ENCODE data around the gene RAET1G.
"Not testable (repeated sequence)": the region's sequence is repeated elsewhere in the genome, so short reads cannot be mapped to it uniquely, and the experiment has no call there.

RAET1G gene

DNA sequence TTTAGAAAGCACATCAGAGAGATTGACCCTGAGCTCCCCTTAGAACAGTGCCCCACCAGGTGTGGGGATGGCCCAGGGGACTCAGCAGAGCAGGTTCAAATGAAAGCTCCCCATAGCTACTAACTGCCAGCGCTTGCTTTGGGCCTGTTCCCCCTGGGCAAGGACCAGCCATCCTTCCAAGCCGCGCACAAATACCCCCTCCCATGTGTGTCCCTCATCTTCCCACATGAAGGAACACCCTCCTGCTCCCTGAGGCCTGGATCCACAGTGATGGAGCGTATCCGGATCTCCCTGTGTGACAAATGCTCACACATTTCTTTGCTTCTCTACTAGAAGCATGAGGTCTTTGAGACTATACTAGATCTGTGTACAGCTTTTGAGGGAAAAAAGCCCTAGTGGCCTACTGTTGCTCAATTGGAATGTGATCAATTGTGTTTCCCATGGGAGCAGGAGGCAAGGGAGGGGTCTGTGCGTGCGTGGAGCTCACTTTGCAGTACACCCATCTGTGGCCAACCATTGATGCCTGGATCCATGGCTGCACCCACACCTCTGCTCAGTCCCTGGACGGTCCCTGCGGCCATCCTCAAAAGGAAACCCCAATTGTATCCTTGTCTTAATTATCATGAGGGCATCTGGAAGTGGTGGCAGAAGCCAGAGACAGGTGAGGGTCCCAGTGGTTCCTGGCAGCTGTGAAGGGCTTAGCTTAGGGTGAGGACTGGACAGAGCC, 1.4 kb upstream of the RAET1G start:
- WGBS (ENCODE audit: extremely low coverage, insufficient coverage, insufficient read length), result no CpG with 5 or more reads among the region's 9 CpGs
- H3K36me3 ChIP-seq (ENCODE audit: control insufficient read depth in 1 of 2, insufficient read depth in 2 of 2, low read length in 2 of 2), result no peaks in the 10 kb centered on the region
- no peak overlapping the region for H3K4me2 ChIP-seq (ENCODE audit: low read length)
- no peak overlapping the region for H2BK120ac ChIP-seq (ENCODE audit: insufficient read depth, low read length, poor library complexity)
- H4K8ac ChIP-seq (ENCODE audit: low read depth, low read length), result no peak overlapping the region
- no peak overlapping the region for H2BK12ac ChIP-seq (ENCODE audit: low read length)
- H4K91ac ChIP-seq (ENCODE audit: low read depth, low read length), result no peak overlapping the region
- H3K27ac ChIP-seq (ENCODE audit: low read depth, low read length), result no peak overlapping the region
- peaks cover 22% of the 10 kb centered on the region for H3K9me3 ChIP-seq (ENCODE audit: insufficient read depth, low read depth, low read length)
- H3K18ac ChIP-seq (ENCODE audit: low read length), result no peak overlapping the region
- no peaks in the 10 kb centered on the region for H3K79me1 ChIP-seq (ENCODE audit: low read length)
- H2AFZ ChIP-seq (ENCODE audit: insufficient read depth, low read length, poor library complexity), result no peak overlapping the region
- no peak overlapping the region for H2AK5ac ChIP-seq (ENCODE audit: low read length)
- no peak overlapping the region for H3K9ac ChIP-seq (ENCODE audit: low read length)
- no peak overlapping the region for H3K23ac ChIP-seq (ENCODE audit: low read length)
- H2BK5ac ChIP-seq (ENCODE audit: low read depth, low read length, poor library complexity), result no peak overlapping the region
- H3K14ac ChIP-seq (ENCODE audit: low read length), result no peak overlapping the region
- peaks cover 4% of the 10 kb centered on the region for H3K79me2 ChIP-seq (ENCODE audit: control insufficient read depth, insufficient read depth, low read length, poor library complexity)
- no peak overlapping the region for H3K4ac ChIP-seq (ENCODE audit: low read depth, low read length)
- no peak overlapping the region for H4K12ac ChIP-seq (ENCODE audit: low read depth, low read length)
- H3K27me3 ChIP-seq (ENCODE audit: insufficient read depth, low read length), result peaks cover 43% of the 10 kb centered on the region
- no peak for DNase-seq
- H3K4me1 ChIP-seq (ENCODE audit: control insufficient read depth in 1 of 2, insufficient read depth in 2 of 2, low read length in 2 of 2), result peaks cover 0 to 12% of the 10 kb centered on the region in 2 experiments
- no peak overlapping the region for H3K4me3 ChIP-seq (ENCODE audit: low read depth, low read length)

DNA sequence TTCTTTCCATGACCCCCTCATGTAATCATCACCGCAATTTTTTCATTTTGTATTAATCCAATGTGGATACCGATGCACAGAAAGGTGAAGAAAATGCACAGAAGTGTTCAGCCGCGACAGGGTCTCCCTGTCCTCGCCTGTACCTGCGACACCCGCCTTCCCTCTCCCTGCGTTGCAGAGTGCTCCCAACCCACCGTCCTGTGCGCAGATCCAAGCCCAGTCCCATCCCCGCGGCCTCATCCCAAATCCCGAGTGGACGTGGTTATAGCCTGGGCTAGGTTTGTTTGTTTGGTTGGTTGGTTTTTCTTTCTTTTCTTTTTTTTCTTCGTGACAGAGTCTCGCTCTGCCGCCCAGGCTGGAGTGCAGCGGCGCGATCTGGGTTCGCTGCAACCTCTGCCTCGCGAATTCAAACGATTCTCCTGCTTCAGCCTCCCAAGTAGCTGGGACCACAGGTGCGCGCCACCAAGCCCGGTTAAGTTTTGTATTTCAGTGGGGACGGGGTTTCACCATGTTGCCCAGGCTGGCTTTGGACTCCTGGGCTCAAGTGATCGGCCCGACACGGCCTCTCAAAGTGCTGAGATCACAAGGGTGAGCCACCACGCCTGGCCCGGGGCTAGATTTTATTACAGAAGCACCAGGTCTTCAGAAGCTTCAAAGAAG, 536 bp upstream of the RAET1G start:
- Histone ChIP-seq H3K14ac (ENCODE audit: low read length) (no peak overlapping the region), H2BK5ac (ENCODE audit: low read depth, low read length, poor library complexity) (no peak overlapping the region), H3K79me2 (ENCODE audit: control insufficient read depth, insufficient read depth, low read length, poor library complexity) (peaks cover 4% of the 10 kb centered on the region), H3K18ac (ENCODE audit: low read length) (no peak overlapping the region), H3K4ac (ENCODE audit: low read depth, low read length) (no peak overlapping the region), H3K79me1 (ENCODE audit: low read length) (no peaks in the 10 kb centered on the region), H3K27me3 (ENCODE audit: insufficient read depth, low read length) (peaks cover 45% of the 10 kb centered on the region), H3K23ac (ENCODE audit: low read length) (no peak overlapping the region), H2AFZ (ENCODE audit: insufficient read depth, low read length, poor library complexity) (no peak overlapping the region), H2BK120ac (ENCODE audit: insufficient read depth, low read length, poor library complexity) (no peak overlapping the region), H3K4me1 (ENCODE audit: control insufficient read depth in 1 of 2, insufficient read depth in 2 of 2, low read length in 2 of 2) (peaks cover 0 to 12% of the 10 kb centered on the region in 2 experiments), H2AK5ac (ENCODE audit: low read length) (no peak overlapping the region), H3K36me3 (ENCODE audit: control insufficient read depth in 1 of 2, insufficient read depth in 2 of 2, low read length in 2 of 2) (no peaks in the 10 kb centered on the region), H3K4me2 (ENCODE audit: low read length) (peak overlapping the region; percentile 57), H3K27ac (ENCODE audit: low read depth, low read length) (no peak overlapping the region), H3K4me3 (ENCODE audit: low read depth, low read length) (peak overlapping the region; percentile 31), H4K8ac (ENCODE audit: low read depth, low read length) (no peak overlapping the region), H2BK12ac (ENCODE audit: low read length) (no peak overlapping the region), H4K12ac (ENCODE audit: low read depth, low read length) (no peak overlapping the region), H3K9me3 (ENCODE audit: insufficient read depth, low read depth, low read length) (peaks cover 24% of the 10 kb centered on the region), H3K9ac (ENCODE audit: low read length) (no peak overlapping the region), H4K91ac (ENCODE audit: low read depth, low read length) (no peak overlapping the region)
- 100% methylated on average over 3 of the region's 33 CpGs for WGBS (ENCODE audit: extremely low coverage, insufficient coverage, insufficient read length)
- peak in 1 of 2 donors; percentile 10 for DNase-seq

DNA sequence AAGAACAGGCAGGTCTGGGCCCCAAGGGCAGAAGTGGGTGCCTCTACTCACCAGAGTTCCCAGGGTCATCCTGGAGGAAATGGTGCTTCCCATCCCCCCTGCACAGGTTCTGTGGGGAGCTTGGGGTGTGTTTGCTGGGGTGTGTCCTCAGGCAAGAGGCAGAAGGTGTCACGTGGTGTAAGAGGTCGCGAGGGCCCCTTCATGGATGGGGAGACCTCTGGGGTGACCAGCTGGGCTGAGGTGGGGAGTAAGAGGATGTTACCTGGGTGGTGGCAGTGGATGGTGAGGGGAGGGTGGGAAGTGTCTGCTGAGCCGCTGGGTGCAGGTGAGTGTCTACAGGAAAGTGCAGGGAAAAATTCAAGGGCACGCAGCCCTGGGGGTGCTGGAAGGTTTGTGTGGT, 830 bp downstream of the RAET1G start:
- not testable (repeated sequence) for H3K36me3 ChIP-seq (ENCODE audit: control insufficient read depth in 1 of 2, insufficient read depth in 2 of 2, low read length in 2 of 2); H2BK12ac ChIP-seq (ENCODE audit: low read length); H2AK5ac ChIP-seq (ENCODE audit: low read length); H3K14ac ChIP-seq (ENCODE audit: low read length); H3K79me2 ChIP-seq (ENCODE audit: control insufficient read depth, insufficient read depth, low read length, poor library complexity); H2BK120ac ChIP-seq (ENCODE audit: insufficient read depth, low read length, poor library complexity); H3K27ac ChIP-seq (ENCODE audit: low read depth, low read length); H3K79me1 ChIP-seq (ENCODE audit: low read length); H4K12ac ChIP-seq (ENCODE audit: low read depth, low read length); H3K9ac ChIP-seq (ENCODE audit: low read length); H4K8ac ChIP-seq (ENCODE audit: low read depth, low read length); H3K4me2 ChIP-seq (ENCODE audit: low read length); H3K23ac ChIP-seq (ENCODE audit: low read length); H4K91ac ChIP-seq (ENCODE audit: low read depth, low read length); H3K4ac ChIP-seq (ENCODE audit: low read depth, low read length); H2AFZ ChIP-seq (ENCODE audit: insufficient read depth, low read length, poor library complexity); H3K4me3 ChIP-seq (ENCODE audit: low read depth, low read length); H3K18ac ChIP-seq (ENCODE audit: low read length); H2BK5ac ChIP-seq (ENCODE audit: low read depth, low read length, poor library complexity); DNase-seq
- Histone ChIP-seq H3K9me3 (ENCODE audit: insufficient read depth, low read depth, low read length) (peaks cover 27% of the 10 kb centered on the region), H3K4me1 (ENCODE audit: control insufficient read depth in 1 of 2, insufficient read depth in 2 of 2, low read length in 2 of 2) (peaks cover 0 to 12% of the 10 kb centered on the region in 2 experiments), H3K27me3 (ENCODE audit: insufficient read depth, low read length) (peaks cover 46% of the 10 kb centered on the region)
- WGBS (ENCODE audit: extremely low coverage, insufficient coverage, insufficient read length), result no CpG with 5 or more reads among the region's 5 CpGs

DNA sequence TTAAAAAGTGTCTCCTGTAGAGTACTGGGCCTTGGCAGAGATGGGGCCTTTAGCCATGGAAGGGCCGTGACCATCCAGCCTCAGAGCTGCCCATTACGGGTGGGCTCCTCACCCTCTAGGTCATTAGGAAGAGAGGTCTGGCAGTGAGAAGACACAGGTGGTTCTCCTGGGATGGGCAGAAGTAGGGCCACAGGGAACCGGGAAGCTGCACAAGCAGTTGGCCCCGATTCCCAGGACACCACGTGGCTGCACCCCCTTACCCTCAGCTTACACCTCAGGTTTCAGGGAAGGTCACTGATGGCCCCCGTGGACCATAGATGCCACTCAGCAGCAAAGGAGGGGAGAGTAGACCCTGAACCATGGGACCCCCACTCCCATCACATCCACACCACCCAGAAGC, 1.6 kb downstream of the RAET1G start:
- Histone ChIP-seq H2BK120ac (ENCODE audit: insufficient read depth, low read length, poor library complexity) (no peak overlapping the region), H3K14ac (ENCODE audit: low read length) (no peak overlapping the region), H3K4ac (ENCODE audit: low read depth, low read length) (no peak overlapping the region), H3K18ac (ENCODE audit: low read length) (no peak overlapping the region), H3K9me3 (ENCODE audit: insufficient read depth, low read depth, low read length) (peaks cover 27% of the 10 kb centered on the region), H3K23ac (ENCODE audit: low read length) (no peak overlapping the region), H3K27ac (ENCODE audit: low read depth, low read length) (no peak overlapping the region), H3K4me3 (ENCODE audit: low read depth, low read length) (no peak overlapping the region), H3K27me3 (ENCODE audit: insufficient read depth, low read length) (peaks cover 46% of the 10 kb centered on the region), H2BK5ac (ENCODE audit: low read depth, low read length, poor library complexity) (no peak overlapping the region), H2AFZ (ENCODE audit: insufficient read depth, low read length, poor library complexity) (no peak overlapping the region), H3K79me2 (ENCODE audit: control insufficient read depth, insufficient read depth, low read length, poor library complexity) (peaks cover 4% of the 10 kb centered on the region), H3K9ac (ENCODE audit: low read length) (no peak overlapping the region), H2AK5ac (ENCODE audit: low read length) (no peak overlapping the region), H3K4me1 (ENCODE audit: control insufficient read depth in 1 of 2, insufficient read depth in 2 of 2, low read length in 2 of 2) (peaks cover 0 to 12% of the 10 kb centered on the region in 2 experiments), H3K79me1 (ENCODE audit: low read length) (no peaks in the 10 kb centered on the region), H4K12ac (ENCODE audit: low read depth, low read length) (no peak overlapping the region), H3K4me2 (ENCODE audit: low read length) (no peak overlapping the region), H2BK12ac (ENCODE audit: low read length) (no peak overlapping the region), H3K36me3 (ENCODE audit: control insufficient read depth in 1 of 2, insufficient read depth in 2 of 2, low read length in 2 of 2) (no peaks in the 10 kb centered on the region), H4K91ac (ENCODE audit: low read depth, low read length) (no peak overlapping the region), H4K8ac (ENCODE audit: low read depth, low read length) (no peak overlapping the region)
- no peak for DNase-seq
- WGBS (ENCODE audit: extremely low coverage, insufficient coverage, insufficient read length), result no CpG with 5 or more reads among the region's 6 CpGs
